Measurements from ENCODE around the gene OR2T1.
"Not testable (repeated sequence)": the region's sequence is repeated elsewhere in the genome, so short reads cannot be mapped to it uniquely, and the experiment has no call there.

Gene OR2T1

DNA sequence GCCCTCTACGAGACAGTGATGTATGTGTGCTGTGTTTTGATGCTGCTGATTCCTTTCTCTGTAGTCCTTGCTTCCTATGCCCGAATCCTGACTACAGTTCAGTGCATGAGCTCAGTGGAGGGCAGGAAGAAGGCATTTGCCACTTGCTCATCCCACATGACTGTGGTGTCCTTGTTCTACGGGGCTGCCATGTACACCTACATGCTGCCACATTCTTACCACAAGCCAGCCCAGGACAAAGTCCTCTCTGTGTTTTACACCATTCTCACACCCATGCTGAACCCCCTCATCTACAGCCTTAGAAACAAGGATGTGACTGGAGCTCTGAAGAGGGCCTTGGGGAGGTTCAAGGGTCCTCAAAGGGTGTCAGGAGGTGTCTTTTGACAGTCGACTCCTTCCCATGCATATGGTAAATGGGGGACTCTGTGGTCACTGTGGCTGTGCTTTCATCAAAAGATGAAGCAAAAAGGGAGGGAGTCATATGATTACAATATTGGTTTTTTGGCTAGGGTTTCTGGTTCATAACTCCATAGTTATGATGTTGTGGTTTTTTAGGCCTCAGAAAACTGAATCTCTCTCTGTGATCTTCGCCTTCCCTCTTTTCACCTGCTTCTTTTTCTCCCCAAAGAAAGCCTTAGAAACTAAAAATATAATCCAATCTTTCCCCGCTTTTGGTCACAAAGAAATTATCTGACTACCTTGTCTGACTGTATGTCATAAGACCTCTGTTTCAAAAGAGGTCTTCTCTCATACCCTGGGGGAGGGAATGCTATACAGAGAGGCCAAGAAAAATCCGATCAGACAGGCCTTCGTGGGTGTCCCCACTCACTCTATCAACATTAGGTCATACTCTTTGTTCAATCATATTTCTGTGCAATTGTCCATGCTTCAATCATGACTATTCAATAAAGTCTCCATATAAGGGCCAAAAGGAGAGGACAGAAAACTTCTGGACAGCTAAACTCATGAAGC, 4.2 kb downstream of the OR2T1 start:
- POLR2A ChIA-PET, result no interaction called here
- CTCF ChIA-PET, result no interaction called here
- TF ChIP-seq, protein P1, sequence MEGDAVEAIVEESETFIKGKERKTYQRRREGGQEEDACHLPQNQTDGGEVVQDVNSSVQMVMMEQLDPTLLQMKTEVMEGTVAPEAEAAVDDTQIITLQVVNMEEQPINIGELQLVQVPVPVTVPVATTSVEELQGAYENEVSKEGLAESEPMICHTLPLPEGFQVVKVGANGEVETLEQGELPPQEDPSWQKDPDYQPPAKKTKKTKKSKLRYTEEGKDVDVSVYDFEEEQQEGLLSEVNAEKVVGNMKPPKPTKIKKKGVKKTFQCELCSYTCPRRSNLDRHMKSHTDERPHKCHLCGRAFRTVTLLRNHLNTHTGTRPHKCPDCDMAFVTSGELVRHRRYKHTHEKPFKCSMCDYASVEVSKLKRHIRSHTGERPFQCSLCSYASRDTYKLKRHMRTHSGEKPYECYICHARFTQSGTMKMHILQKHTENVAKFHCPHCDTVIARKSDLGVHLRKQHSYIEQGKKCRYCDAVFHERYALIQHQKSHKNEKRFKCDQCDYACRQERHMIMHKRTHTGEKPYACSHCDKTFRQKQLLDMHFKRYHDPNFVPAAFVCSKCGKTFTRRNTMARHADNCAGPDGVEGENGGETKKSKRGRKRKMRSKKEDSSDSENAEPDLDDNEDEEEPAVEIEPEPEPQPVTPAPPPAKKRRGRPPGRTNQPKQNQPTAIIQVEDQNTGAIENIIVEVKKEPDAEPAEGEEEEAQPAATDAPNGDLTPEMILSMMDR (IDR thresholded peaks at IDR 0.05; ENCODE audit: control extremely low read depth, extremely low read depth, low read depth, missing control alignments), result no peak
- DNase-seq (ENCODE audit: extremely low spot score), result no peak

DNA sequence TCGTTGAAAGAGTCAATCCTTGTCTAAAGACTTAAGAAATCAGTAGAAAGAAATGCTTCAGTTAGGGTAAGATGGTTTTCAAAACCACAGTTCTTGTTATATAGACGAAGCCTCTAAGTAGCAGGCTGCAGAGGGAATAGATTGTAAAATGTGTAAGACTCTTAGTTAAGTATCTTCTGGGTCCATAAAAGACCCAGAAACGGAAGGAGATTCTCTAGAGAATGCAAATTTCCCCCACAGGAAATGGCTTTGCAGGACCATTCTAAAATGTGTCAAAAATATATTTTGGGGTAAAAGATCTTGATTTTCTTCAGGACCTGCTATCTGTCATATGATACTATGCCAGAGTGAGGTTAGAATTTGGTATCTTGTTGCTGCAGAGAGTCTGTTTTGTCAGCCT, 13.4 kb downstream of the OR2T1 start:
- TF ChIP-seq, protein P1 (IDR thresholded peaks at IDR 0.05; ENCODE audit: control extremely low read depth, extremely low read depth, low read depth, missing control alignments), result no peak
- no peak for DNase-seq (ENCODE audit: extremely low spot score)
- ChIA-PET POLR2A (no interaction called here), CTCF (no interaction called here)

DNA sequence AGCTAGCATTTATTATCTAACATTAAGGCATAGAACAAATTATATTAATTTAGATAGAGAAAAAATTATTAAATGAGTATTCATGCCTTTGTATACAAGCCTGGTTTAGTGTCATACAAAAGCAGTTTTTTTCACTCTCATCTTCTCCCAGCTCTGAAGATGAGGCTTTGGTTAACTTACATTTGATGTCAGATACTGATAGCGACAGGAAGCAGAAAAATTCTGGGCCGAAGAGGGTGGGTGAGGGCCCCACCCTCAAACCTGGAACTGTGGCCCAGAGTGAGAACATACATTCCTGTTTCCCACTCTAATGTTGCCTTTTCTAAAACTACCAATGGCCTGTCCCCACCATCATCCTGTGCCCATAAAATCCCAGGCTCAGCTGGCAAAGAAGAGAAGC, 15.0 kb downstream of the OR2T1 start:
- ChIA-PET POLR2A (no interaction called here), CTCF (interaction anchor here (1.3 kb wide), 1 partner anchor 13 kb away, joined by 3 read pairs; no protein-coding TSS in a partner anchor)
- DNase-seq (ENCODE audit: extremely low spot score), result no peak
- TF ChIP-seq, protein P1 (IDR thresholded peaks at IDR 0.05; ENCODE audit: control extremely low read depth, extremely low read depth, low read depth, missing control alignments), result no peak

DNA sequence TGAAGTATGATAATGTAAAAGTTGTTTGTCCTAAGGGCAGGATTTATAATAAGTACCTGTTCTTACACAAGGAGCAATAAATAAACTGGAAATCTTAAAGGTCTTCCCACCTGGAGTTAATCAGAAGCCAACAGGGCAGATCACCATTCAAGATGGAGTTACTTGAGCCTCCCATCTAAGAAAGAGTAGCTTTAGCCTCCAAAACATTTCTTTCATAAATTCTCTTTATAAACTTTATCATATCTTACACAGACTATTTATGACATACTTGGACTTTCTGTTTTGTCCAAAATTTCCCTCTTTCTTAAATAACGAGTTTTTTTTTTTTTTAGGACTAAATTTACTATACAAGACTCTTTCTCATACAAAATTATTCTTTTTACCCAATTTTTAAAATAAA, 18.5 kb downstream of the OR2T1 start:
- TF ChIP-seq, protein P1 (IDR thresholded peaks at IDR 0.05; ENCODE audit: control extremely low read depth, extremely low read depth, low read depth, missing control alignments), result no peak
- ChIA-PET CTCF (no interaction called here), POLR2A (no interaction called here)
- no peak for DNase-seq (ENCODE audit: extremely low spot score)

DNA sequence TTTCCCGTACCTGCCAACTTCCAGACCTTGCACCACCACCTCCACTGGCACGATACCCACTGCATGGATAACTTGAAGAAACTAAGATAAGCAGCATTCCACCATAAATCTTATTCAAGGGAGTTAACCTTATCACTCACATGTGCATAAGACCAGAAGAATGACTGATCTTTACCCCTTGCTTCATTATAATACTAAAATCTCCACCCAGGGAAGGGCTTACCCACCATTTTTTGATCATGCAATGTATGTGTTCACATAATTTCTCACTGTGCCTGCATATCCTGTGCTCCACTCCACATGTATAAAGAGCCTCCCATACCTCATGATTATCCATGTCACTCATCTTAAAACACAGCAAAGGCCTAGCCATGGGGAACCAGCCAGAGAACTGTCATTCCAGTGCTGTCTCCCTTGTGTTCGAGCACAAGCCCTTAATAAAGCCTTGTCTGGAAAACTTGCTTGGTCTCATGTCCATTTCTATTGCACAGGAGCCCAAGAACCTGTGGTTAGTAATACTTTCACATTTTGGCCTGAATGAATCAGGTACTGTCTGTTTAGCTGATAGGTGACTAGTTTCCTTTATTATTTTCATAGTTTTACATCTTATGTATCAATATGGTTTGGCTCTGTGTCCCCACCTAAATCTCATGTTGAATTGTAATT, 24.8 kb downstream of the OR2T1 start:
- POLR2A ChIA-PET; CTCF ChIA-PET; DNase-seq (ENCODE audit: extremely low spot score): not testable (repeated sequence)

DNA sequence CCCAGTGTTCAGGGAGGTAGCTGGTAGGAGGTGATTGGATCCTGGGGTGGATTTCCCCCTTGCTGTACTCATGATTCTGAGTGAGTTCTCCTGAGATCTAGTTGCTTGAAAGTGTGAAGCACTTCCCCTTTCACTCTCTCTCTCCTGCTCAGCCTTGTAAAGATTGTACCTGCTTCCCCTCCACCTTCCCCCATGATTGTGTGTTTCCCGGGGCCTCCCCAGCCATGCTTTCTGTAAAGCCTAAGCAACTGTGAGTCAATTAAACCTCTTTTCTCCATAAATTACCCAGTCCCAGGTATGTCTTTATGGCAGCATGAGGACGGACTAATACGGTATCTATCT, 25.3 kb downstream of the OR2T1 start:
- CTCF ChIA-PET; DNase-seq (ENCODE audit: extremely low spot score): not testable (repeated sequence)

DNA sequence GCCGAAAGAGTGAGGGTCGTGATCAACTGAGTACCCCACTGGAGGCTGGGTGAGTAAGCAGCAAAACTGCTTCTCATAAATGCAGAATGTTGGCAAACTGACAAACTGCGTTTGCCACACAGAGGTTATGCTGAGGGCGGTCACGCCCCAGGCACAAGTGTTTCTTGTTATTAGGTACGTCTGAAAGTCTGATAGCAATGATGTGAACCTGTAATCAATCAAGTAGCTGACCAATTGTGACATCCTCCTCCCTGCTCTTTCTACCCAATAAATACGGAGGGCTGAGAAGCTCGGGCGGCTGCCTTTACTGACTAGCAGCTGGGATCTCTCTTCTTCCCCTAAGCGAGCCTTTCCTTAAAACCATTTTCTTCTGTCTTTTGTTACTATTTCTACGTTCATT, 28.8 kb downstream of the OR2T1 start:
- POLR2A ChIA-PET, CTCF ChIA-PET: not testable (repeated sequence)

More for the DNA sequence above, 25.3 kb downstream of the OR2T1 start:
- POLR2A ChIA-PET, result not testable (repeated sequence)

DNA sequence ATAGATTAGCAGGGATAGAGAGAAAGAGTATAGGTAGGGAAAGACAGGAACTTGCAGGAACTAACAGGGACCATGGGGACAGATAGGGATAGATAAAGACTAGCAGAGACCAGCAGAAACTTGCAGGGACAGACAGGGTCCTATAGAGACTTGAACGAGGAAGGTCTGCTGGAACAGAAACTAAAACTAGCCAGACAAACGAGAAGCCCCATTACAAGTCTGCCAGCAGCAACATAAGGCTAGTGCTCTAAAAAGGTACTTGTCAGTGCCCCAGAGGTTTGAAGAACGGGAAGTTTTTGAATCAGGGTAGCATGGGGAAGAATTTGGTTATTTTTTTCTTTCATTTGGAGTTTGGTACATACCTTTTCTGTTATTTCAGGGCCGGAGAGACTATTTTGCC, 29.4 kb downstream of the OR2T1 start:
- DNase-seq (ENCODE audit: extremely low spot score); CTCF ChIA-PET; POLR2A ChIA-PET: not testable (repeated sequence)

More for the DNA sequence above, 28.8 kb downstream of the OR2T1 start:
- not testable (repeated sequence) for DNase-seq (ENCODE audit: extremely low spot score)

DNA sequence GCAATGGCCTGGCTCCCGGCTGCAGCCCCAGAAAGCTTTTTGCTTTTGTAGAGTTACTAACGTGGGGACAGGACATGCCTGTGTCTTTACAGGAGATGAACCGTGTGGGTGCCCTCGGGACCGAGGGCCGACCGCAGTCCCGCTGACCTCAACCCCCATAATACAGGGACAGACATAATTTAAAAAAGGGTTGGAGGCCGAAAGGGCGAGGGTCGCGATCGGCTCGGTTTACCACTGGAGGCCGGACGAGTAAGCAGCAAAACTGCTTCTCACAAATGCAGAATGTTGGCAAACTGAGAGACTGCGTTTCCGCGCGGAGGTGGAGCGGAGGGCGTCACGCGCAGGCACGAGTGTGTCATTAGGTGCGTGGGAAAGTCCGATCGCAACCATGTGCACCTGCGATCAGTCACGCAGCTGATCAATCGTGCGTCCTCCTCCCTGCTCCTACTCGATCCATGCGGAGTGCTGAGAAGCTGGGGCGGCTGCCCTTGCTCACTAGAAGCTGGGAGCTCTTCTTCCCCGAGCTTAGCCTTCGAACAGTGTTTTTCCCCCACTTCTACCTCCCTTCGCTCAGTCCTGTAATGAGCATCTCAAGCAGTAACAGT, 31.1 kb downstream of the OR2T1 start:
- CTCF ChIA-PET; DNase-seq (ENCODE audit: extremely low spot score); POLR2A ChIA-PET: not testable (repeated sequence)

DNA sequence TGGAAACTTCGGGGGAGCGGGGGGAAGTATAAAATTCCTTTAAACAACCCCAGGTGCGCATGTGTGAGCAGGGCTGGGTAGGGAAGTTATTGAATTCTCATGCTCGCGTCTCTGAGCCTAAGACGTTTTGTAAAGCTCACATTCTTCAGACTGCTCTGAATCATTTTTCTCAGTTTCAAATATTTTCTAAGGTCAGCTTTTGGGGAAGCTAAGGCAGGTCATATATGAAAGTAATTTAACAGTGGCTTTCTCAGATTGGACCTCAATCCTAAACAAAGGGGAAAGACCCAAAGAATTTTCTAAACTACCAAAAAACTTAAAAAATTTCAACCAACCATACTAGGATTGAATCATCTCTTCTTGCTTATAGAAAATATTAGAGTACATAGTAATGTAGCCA, 32.1 kb downstream of the OR2T1 start:
- DNase-seq (ENCODE audit: extremely low spot score); CTCF ChIA-PET; POLR2A ChIA-PET: not testable (repeated sequence)

DNA sequence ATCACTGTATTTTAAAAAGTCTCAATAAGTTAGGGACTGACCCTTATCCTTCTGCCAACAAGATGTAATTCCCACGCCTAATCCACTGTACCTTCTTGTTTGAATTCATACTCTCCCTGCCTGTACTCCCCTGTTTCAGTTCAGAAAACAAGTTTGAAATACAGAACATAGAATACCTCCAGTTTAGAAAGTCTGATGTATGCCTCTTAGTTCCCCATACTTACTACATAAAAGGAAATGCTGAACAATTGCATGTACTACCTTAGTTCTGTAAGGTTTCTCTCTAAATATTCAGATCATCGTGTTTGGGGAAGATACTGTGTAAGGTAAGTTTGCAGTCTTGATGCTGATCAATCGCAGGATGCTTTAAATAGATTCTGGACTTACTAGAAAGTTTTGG, 33.5 kb downstream of the OR2T1 start:
- CTCF ChIA-PET; DNase-seq (ENCODE audit: extremely low spot score); POLR2A ChIA-PET: not testable (repeated sequence)

DNA sequence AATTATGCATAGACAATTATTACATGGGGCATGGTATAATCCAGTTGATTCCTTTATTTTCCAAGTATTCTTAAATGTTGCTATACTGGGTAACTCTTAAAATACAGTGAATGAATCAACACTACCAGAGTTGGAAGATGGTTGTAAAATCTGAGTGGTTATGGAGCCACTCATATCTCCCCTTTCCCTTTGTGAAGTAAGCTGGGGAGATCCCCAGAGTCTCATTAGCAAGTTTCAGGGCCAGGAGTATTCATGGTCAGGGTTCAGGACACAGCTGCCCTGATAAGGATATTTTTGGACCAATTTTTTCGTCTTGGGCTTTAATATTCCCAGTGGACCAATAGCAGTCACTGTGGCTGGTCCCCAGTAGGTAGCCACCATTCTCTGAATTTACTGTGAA, 35.8 kb downstream of the OR2T1 start:
- POLR2A ChIA-PET, CTCF ChIA-PET: not testable (repeated sequence)

DNA sequence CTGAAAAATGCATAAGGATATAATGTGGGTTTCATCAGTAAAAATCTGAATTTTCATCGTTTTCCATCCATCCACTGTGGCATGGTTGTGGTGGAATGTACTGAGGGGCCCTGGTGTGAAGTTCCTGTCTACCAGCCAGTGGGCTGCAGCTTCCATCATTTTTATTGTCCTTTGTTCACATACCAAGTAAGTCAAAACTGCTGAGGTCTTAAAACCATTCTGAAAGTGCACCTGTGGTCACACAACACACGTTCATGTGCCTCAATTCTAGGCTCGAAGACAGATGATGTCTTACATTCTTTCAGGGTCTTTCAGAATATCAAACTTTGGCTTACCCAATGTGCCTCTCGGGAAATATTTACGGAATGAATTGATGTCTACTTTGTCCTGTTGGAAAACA, 36.4 kb downstream of the OR2T1 start:
- CTCF ChIA-PET; POLR2A ChIA-PET; DNase-seq (ENCODE audit: extremely low spot score): not testable (repeated sequence)

More for the DNA sequence above, 35.8 kb downstream of the OR2T1 start:
- not testable (repeated sequence) for DNase-seq (ENCODE audit: extremely low spot score)

Measured in GM10248 (cell line).